GM12874 (cell line): Measurements from ENCODE around the gene JMY.
A peak's percentile ranks its signal among the peaks of the same experiment; 100 is the strongest.

Experiments
- CTCF ChIP-seq: IDR thresholded peaks from 2 replicates; pipeline ENCODE4 v1.5.1; 2011; ENCODE audit warnings: low read depth, mild to moderate bottlenecking, control low read depth, low read length, moderate library complexity; ENCODE audit not compliant: insufficient read depth

The JMY gene

GRCh38 chr5:79200573-79201183 lies 35.3 kb upstream of the JMY start:
- TF ChIP-seq CTCF, result peak; percentile 50; the same call in 1 of the 2 replicates

GRCh38 chr5:79201206-79201605 lies 34.7 kb upstream of the JMY start:
- no peak for TF ChIP-seq CTCF

- no peak for TF ChIP-seq CTCF
Observed at GRCh38 chr5:79202076-79202475, 33.9 kb upstream of the JMY start.

GRCh38 chr5:79205965-79206364 lies 30.0 kb upstream of the JMY start:
- no peak for TF ChIP-seq CTCF

GRCh38 chr5:79206541-79206940 lies 29.4 kb upstream of the JMY start:
- TF ChIP-seq CTCF, result no peak

- TF ChIP-seq CTCF, result no peak
Observed at GRCh38 chr5:79209505-79209904, 26.4 kb upstream of the JMY start.

- no peak for TF ChIP-seq CTCF
Observed at GRCh38 chr5:79224286-79224984, 11.5 kb upstream of the JMY start.
